ENCODE data around the gene RNGTT.
A peak's percentile ranks its signal among the peaks of the same experiment; 100 is the strongest.
"Not testable (repeated sequence)": the region's sequence is repeated elsewhere in the genome, so short reads cannot be mapped to it uniquely, and the experiment has no call there.

RNGTT gene

DNA sequence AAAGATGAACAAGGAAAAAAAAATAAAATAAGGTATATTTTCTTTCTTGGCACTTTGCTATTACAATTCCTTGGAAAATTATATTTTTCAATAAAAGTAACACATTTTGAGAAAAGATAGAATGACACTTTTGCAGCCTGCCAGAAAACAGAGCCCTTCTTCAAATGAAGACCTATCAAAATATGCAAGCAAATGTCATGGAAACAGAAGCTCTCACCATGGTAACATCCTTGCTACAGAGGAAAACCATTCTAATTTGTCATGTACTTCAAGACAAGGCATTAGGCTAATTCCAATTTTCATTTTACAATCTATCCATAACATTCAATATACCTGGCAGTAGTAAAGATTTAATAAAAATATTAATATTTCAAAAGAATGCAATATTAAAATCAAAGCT is 177.9 kb downstream of the RNGTT start:
- DNase-seq, result no peak

DNA sequence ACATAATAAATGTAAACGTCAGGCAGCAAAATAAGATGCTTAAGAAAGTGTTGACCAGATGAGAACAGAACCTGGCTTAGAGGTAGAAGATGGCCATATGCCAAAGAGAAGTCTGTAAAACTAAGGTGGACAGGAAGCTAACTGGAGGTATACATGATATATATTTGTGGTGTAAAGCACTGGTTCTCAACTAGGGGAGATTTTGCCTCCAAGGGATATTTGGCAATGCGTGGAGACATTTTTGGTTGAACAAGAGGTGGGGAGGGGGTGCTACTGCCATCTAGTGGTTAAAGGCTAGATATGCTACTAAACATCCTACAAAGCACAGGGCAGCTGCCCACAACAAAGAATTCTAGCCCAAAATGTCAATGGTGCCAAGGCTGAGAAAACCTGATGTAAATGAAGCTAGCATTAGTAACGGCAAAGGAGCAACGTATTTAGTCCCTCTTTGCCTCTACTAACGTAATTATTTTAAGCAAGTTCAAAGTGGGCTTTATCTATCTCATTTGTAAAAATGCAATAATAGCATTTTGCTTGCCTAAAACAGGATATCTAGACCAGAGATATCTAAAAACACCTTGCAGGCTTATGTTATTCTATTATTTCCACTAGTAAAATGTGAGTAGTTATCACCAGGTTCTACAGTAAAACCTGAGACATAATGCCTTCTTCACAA is 182.6 kb downstream of the RNGTT start:
- peak; percentile 63 for DNase-seq

DNA sequence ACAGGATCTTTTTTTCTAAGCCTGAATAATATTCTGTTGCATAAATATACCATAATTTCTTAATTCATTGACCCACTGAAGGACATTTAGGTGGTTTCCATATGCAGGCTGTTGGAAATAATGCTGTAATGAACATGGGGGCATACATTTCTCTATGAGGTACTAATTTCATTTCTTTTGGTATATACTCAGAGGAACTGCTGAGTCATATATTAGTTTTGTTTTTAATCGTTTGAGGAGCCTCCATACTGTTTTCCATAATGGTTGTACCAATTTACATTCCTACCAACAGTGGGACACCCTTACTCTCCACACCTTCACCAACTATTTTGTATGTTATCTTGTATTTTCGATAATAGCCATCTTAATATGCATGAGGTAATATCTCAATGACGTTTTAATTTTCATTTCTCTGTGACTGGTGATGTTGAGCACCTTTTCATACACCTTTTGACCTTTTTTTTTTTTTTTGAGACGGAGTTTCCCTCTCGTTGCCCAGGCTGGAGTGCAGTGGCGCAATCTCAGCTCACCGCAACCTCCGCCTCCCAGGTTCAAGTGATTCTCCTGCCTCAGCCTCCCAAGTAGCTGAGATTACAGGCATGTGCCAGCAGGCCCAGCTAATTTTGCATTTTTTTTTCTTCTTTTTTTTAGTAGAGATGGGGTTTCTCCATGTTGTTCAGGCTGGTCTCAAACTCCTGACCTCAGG is 187.4 kb downstream of the RNGTT start:
- DNase-seq, result no peak

DNA sequence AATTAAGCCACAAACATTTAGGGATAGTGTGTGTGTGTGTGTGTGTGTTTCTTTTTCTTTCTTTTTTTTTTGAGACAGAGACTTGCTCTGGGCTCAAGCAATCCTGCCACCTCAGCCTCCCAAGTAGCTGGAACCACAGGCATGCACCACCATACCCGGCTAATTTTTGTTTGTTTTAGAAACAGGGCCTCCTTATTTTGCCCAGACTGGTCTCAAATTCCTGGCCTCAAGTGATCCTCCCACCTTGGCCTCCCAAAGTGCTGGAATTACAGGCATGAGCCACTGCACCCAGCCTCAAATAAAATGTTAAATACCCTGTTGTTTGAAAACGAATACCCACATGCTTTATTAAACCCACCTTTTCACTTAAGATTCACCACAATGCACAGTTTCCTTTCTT is 195.3 kb downstream of the RNGTT start:
- DNase-seq, result not testable (repeated sequence)

DNA sequence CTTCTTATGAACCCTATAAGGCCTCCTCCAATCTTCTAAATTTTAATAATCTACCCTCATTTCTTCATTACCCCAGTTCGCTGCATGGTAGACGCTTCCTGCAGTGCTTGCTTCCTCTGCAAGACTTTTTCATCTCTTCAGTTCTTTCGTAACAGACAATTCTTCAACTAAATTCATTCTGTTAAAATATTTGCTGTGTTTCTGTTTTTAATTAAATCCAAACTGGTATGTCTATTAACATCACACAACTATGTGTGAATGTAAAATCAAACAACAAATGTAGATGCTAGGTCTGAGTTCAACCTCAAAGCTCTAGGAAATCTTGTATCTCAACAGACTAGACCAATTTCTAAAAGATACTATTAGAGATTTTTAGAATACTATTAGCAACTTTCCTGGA is 199.3 kb downstream of the RNGTT start:
- no peak for DNase-seq

DNA sequence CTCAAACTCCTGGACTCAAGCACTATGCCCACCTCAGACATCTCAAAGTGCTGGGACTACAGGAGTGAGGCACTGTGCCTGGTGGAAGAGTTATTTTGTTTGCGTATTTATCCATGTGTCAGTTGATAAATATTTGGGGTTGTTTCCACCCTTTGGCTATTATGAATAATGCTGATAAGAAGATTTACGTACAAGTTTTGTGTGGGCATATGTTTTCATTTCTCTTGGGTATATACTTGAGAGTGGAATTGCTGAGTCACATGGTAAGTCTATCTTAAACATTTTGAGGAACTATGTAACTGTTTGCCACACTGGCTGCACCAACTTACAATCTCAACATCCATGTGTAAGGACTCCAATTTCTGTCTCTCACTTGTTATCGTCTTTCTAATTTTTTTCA is 200.3 kb downstream of the RNGTT start:
- no peak for DNase-seq

DNA sequence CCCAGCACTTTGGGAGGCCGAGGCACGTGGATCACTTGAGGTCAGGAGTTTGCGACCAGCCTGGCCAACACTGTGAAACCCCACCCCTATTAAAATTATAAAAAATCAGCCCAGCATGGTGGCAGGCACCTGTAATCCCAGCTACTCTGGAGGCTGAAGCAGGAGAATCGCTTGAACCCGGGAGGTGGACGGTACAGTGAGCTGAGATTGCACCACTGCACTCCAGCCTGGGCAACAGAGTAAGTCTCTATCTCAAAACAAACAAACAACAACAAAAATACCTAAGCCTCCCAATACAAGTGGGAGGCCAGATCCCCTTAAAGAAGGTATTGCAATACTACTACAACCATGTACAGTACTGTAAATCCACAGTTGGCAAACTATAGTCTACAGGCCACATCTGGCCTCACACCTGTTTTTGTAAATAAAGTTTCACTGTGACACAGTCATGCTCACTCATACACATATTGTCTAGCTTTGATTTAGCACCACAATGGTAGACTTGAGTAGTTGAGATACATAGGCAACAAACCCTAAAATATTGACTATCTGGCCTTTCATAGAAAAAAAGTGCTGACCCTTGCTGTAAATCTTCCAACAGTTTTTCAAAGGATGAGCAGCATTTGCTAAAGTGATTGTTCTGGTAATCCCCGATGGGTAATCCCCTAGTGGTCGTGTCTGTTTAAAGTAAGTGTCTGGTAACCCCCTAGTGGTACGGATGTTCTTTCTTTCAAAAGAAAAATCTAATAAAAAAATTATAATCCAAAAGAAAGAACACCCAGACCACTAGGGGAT is 202.0 kb downstream of the RNGTT start:
- DNase-seq, result no peak

DNA sequence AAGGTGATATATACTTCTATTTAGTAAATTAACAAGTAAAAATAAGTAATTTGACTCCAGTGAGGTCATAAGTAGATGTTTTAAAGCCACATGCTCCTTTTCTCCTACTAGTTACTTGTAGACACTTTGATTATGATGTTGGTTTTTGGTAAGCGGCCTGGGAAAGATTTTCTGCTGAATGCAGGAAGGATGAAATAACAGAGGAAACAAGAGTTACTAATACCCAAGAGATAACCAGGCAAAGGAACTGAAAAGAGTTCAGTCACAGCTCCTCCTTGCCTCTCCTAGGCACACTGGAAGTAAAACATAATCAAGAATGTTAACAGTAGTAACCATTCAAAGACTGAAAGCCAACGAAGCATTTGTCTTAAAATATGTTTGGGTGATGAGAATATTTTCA is 203.3 kb downstream of the RNGTT start:
- DNase-seq, result no peak

DNA sequence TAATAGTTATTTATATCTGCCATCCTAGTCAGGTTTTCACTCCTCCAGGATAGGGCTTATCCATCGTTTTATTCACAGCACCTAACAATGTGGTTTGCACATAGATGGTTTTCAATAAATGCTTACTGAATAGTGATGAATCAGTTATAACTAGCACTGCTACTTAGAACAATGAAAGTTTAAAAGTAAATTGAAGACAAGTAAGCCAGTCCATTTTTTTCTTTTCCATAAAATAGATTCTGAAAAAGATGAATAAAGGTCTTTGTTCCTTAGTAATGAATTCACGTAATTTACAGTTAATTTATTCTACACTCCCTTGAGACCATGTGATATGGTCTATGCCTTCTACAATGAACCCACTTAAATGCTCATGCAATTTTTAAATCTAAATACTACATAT is 212.5 kb downstream of the RNGTT start:
- no peak for DNase-seq

DNA sequence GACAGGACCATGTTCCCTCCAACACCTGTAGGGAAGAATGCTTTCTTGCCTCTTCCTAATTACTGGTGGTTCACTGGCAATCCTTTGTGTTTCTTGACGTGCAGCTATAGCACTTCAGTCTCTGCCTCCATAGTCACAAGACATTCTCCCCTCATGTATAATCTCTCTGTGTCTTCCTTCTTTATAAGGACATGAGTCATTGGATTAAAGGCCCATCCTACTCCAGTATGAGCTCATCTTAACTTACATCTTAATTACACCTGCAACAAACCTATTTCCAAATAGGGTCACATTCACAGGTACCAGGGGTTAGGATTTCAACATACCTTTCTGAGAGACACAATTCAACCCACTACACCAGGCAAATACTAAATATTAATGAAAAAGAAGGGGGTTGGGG is 213.6 kb downstream of the RNGTT start:
- no peak for DNase-seq

DNA sequence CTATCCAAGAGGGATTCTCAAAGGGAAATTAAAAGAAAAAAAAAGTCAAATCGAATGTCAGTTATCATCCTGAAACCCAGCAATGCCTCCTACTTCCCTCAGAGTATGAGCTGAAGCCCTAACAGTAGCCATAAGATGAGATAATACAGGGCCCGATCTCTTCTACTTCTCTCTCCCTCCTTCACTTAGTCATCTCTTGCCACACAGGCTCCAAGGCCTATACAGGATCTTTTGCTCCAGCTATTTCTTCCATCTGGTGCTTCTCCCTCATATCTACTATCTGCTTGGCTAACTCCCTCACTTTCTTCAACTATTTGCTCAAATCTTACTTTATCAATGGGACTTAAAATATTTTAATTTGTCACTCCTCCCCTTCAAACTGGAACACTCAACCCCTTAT is 215.3 kb downstream of the RNGTT start:
- DNase-seq, result no peak

DNA sequence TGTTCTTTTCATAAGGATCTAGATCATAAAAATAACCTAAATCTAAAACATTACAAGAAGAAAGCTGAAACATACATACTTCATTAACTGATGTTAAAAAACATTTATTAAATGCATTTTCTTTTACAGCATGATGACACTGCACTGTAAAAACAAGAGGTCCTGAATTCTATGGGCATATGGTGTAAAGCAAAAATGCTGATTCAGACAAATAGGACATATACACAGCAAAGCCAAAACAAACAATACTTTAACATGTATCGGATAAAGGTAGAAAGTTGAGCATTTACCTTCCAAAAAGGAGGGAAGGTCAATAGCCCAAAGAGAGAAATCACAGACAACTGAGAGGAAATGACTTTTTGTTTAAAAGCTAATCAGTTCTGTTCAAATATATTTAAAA is 221.5 kb downstream of the RNGTT start:
- DNase-seq, result no peak

DNA sequence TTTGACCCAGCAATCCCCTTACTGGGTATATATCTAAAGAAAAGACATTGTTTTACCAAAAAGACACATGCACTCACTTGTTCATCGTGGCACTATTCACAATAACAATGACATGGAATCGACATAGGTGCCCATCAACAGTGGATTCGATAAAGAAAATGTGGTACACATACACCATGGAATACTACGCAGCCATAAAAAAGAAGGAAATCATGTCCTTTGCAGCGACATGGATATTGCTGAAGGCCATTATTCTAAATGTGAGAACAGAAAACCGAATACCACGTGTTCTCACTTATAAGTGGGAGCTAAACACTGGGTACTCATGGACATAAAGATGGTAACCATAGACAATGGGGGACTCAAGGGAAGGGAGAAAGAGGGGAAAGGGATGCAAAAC is 222.3 kb downstream of the RNGTT start:
- DNase-seq, result no peak

DNA sequence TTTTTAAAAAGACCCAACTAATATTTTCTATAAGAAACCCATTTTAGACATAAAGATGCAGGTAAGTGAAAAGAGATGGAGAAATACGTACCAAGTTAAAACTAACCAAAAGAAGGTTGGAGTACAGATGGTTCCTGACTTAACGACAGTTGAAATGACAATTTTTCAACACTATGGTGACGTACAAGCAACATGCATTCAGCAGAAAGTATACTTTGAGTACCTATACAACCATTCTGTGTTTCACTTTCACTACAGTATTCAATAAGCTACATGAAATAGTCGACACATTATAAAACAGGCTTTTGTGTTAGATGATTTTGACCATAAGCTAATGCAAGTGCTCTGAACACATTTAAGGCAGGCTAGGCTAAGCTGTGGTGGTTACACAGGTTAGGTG is 228.9 kb downstream of the RNGTT start:
- DNase-seq, result no peak

DNA sequence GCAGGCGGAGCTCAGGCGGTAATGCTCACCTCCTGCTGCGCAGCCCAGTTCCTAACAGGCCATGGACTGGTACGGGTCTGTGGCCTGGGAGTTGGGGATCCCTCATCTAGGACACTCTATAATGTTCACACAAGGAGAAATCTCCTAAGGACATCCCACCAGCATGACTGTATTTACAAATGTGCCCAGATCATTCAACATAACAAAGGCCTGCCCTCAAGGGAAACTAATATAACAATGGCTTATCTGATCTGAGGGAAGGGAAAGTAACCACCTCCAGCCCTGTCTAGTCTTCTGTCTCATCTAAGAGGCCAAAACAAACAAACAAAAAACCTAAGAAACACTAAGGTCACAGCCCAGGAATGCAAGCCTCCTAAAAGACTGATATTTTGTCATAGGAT is 232.8 kb downstream of the RNGTT start:
- no peak for DNase-seq

DNA sequence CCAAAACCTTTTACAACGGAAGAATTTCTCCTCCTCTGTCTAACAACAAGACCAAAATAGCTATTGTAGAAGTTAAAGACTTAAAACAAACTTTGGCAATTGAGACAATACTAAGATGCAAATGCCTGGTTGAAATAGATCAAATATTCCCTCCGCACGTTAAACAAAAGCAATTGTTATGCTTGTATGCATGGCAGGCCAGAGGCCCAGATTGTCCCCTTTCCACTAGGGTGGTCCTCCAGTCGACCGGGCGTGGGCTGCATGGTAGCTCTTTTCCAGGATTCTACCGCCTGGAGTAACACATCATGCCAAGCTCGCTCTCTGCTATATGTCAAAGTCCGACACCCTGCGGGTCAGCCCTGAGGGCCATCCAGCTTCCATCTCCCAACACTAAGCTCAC is 234.7 kb downstream of the RNGTT start:
- DNase-seq, result no peak

DNA sequence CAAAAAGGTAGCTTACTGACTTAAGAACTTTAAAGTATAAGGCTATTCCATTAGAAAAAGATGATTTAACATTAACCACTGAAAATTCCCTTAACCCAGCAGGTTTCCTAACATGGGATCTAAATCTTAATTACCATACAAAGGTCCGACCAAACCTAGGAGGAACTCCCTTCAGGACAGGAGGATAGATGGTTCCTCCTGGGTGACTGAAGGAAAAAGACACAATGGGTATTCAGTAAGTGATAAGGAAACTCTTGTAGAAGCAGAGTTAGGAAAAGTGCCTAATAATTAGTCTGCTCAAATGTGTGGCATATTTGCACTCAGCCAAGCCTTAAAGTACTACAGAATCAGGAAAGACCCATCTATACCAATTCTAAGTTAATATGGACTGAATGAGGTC is 237.0 kb downstream of the RNGTT start:
- DNase-seq, result not testable (repeated sequence)

DNA sequence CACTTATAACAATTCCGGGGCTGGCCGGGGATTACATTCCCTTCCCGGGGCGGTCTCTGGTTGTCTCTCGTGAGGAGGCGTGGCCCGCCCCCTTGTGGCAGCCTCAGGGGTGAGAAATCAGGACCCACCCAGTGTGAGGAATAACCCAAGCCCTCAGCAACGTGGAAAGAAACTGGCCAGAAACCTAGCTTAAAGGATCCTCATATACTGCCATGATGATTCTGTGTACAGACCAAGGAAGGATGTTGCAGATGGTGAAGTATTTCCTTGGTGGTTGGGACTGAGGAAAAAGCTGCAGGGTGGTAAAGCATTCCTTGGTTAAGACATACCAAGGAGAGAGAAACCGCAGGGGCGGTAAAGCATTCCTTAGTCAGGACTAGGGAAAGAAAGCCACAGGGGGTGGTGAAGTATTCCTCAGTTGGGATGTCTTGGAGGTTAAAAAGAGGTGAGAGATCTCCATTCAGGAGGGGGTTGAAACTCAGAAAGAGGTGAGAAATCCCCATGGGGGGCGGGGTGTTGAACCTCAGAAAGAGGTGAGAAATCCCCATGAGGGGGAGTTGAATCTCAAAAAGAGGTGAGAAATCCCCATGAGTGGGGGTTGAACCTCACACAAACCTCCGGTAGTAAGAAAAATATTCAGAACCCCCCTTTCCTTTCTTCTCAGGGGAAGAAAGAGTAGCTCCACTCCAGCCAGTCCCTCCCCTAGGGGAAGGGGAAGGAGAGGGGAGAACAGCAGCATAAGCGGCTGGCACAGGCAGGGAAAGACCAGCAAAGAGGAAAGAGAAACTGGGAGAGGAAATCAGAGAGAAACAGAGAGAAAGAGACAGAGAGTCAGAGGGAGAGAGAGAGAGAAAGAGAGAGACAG is 238.1 kb downstream of the RNGTT start:
- peak; percentile 23 for DNase-seq

DNA sequence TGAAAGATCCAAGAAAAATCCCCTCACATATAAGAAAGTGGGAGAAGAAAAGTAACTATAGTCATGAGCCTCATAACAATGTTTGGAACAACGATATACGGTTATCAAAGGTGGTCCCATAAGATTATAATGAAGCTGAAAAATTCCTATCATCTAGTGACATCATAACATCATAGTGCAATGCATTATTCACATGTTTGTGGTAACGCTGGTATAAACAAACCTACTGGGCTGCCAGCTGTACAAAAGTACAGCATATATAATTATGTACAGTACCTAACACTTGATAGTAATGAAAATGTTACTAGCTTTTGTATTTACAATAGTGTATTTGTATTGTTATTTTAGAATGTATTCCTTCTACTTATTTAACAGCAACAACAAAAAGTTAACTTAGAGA is 240.7 kb downstream of the RNGTT start:
- no peak for DNase-seq

DNA sequence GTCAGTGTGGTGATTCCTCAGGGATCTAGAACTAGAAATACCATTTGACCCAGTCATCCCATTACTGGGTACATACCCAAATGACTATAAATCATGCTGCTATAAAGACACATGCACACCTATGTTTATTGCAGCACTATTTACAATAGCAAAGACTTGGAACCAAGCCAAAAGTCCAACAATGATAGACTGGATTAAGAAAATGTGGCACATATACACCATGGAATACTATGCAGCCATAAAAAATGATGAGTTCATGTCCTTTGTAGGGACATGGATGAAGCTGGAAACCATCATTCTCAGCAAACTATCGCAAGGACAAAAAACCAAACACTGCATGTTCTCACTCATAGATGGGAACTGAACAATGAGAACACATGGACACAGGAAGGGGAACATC is 247.0 kb downstream of the RNGTT start:
- DNase-seq, result not testable (repeated sequence)

DNA sequence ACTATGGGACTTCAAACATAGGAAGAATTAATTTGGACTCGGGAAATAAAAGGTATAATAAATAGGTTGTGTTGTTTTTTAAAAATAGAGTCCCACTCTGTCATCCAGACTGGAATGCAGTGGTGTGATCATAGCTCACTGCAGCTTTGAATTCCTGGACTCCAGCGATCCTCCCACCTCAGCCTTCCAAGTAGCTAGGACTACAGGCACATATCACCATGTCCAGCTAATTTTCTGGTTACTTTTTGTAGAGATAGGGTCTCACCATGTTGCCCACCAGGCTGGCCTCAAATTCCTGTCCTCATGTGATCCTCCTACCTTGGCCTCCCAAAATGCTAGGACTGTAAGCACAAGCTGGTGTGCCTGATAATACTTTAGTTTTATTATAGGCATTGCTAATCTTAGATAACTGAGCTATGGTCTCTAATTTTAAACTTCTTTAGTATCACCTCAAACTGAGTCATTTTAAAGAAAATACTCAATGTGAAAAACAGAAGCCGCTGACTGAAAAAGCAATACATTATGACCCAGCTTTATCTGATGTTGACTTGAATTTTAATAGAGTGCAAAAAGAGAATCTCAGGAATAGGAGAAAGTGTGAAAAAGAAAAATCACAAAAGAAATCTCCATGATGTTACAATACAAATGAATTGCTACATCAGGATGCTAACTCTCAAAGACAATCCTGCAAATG is 251.0 kb downstream of the RNGTT start:
- DNase-seq, result no peak

DNA sequence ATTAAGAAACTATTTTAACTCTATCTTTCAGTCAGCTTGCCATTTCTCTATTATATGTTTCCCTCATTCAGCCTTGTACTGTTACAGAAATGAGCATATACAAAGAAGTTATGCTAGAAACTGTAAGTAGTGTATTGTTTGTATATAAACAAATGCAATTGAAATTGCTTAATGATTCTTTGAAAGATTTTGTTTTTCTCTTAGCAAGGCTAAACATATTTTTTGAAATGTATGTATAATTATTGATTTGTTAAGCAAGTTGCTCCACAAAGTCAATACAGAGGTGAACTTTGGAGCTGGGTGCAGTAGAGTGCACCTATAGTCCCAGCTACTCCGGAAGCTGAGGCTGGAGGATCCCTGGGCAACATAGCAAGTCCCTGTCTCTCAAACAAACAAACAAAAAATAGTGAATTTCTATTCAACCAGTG is 253.6 kb downstream of the RNGTT start:
- no peak for DNase-seq

All from stimulated activated CD4-positive, alpha-beta T cell treated with anti-CD3 and anti-CD28 coated beads, Interleukin-4, amount 100 ng/mL, for 24 hours (primary cell).